T follicular helper cell (primary cell): Measurements from ENCODE around the gene ATOH8.

ENCODE experiments used
- DNase-seq: peaks from one replicate; pipeline ENCODE4 v3.0.0-alpha.2; 2020; ENCODE audit warnings: low read depth

The ATOH8 gene

GRCh38 chr2:85770786-85771409, 17.1 kb downstream of the ATOH8 start:
- DNase-seq, result no peak

GRCh38 chr2:85771486-85771885, 17.7 kb downstream of the ATOH8 start:
- DNase-seq, result no peak

DNA sequence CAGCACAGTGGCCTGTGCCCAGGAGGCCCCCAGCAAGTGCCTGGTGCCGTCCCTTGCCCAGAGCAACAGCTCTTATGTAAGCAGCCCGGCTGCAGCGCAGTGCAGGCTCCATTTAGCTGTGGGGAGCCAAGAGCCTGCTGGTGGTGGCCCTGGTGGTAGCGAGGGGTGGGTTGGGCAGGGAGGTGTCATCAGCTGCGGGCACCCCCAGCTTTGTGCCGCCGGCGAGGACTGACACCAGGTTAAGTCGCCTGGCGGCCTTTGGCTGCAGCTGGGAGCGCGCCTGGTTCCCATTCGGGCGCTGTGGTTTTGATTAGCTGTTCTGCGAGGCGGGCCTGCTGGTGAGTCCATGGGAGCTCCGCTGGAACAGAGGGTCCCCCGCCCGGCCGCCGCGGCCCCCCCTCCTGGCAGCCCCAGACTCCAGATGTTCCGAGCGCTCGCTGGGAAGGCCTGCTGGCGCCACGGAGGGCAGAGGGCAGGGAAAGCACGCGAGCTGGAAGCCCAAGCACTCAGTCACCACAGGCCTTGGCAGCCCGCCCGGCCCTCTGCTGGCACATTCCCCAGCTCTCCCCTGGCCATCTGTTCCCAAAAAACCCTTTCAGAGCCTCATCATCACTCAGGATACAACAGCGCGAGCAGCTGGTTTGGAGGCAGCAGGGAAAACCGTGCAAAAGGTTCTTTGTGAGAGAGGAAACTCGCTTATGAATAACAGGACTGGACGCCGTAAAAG, 18.4 kb downstream of the ATOH8 start:
- DNase-seq, result no peak

GRCh38 chr2:85772841-85773491, 19.2 kb downstream of the ATOH8 start:
- DNase-seq, result no peak

- no peak for DNase-seq
Observed at GRCh38 chr2:85773692-85774091, 19.9 kb downstream of the ATOH8 start.

- DNase-seq, result no peak
Observed at GRCh38 chr2:85774126-85774978, 20.6 kb downstream of the ATOH8 start.

GRCh38 chr2:85775406-85776381, 21.9 kb downstream of the ATOH8 start:
- no peak for DNase-seq

DNA sequence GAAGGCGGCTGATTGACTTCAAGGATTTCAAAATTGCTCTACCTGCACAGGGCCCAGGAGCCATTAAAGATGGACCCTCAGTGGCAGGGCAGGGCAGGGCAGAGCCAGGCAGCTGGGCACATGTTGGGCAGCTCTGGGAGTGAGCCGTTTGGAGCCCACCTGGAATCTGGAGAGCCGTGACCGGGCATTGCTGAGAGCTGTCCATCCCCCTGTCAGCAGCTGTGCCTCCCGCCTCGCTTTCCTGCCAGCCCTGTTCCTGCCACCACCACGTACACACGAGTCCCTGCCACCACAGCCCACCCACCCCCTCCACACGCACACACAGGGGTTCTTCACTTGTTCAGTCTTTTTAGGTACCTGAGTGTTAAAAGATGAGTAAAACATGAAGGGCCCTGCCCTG, 22.9 kb downstream of the ATOH8 start:
- no peak for DNase-seq

GRCh38 chr2:85777441-85777861, 23.7 kb downstream of the ATOH8 start:
- DNase-seq, result no peak

GRCh38 chr2:85778646-85779379, 25.0 kb downstream of the ATOH8 start:
- DNase-seq, result no peak

DNA sequence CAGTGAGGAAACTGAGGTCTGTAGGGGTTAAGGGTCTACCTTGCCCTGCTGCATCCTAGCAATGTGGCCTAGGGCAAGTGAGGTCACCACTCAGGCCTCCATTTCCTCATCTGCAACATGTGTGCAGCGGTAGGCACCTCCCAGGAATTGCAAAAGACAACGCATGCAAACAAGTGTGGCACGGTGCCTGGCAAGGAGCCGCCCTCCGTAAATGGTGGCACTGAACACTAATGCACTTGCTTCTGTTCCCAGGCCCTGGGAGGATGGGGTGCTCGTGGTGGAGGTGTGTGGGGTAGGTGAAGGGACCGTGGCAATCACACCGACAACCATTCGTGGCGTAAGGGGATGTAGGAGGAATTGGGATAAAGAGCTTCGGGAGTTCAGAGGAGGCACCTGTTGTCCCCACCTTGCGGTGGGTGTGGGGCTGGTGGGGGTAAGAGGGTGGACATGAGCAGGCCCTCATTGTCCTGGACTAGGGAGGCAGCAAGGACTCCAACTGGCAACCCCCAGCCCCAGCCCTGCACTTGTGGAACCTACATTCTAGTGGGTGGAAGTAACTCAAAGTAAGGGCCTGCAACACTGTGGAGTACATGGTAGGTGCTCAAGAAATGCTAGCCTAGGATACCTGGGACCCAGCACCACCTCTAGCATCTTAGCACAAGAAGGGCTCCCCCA, 26.0 kb downstream of the ATOH8 start:
- no peak for DNase-seq

DNA sequence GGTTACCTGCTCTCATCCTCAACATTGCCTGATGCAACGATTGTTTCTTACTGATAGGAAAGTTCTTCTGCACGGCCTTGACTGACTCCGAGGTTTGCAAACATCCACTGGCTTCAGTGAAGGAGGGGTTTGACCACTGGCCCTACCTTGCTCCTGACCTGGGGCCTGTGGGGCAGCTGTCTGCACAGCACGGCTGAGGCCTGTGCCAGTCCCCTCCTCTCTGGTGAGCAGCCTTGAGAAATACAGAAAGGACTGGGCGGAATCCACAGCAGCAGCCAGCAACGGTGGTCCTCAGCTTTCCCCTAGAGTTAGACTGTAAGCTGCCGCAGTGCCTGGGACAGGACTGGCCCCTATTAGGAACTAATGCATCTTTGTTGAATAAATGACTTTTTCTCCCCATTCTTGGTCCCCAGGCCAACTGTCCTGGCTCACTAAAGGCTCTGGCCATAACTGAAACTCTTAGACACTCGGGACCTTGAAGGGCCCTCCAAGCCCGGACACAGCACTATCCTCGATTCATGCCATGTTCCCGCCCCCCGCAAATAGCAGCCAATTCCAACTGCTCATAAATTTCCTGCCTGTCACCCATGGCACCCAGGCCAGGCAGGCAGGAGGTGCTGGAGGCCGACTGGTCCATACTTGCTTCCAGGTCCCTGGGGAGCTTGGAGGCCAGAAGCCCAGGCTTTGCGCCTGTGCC, 26.7 kb downstream of the ATOH8 start:
- no peak for DNase-seq

- no peak for DNase-seq
Observed at GRCh38 chr2:85781013-85781332, 27.2 kb downstream of the ATOH8 start.

- DNase-seq, result no peak
Observed at GRCh38 chr2:85783796-85784195, 30.0 kb downstream of the ATOH8 start.

DNA sequence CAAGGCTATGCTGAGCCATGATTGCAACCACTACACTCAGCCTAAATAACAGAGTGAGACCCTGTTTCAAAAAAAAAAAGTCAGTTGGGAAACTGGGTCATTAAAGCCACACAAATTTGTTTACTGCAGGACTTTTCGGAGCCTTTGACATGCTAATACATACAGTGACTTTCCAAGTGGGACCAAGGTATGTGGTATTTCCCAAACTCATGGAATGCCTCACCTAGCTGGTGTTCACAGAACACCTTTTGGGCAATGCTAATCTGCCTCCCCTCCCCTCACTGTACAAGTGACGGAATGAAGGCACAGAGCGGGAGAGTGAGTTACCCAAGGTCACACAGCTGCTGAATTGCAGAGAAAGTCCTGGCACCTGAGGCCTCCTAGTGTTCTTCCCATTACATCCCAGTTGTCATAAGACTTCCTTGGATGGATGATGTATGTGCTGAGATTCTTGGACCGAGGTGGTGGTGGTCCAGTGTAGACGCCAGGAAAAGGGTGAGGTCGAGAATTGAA, 30.7 kb downstream of the ATOH8 start:
- no peak for DNase-seq

GRCh38 chr2:85785027-85785822, 31.4 kb downstream of the ATOH8 start:
- no peak for DNase-seq

GRCh38 chr2:85785871-85786270, 32.1 kb downstream of the ATOH8 start:
- no peak for DNase-seq

DNA sequence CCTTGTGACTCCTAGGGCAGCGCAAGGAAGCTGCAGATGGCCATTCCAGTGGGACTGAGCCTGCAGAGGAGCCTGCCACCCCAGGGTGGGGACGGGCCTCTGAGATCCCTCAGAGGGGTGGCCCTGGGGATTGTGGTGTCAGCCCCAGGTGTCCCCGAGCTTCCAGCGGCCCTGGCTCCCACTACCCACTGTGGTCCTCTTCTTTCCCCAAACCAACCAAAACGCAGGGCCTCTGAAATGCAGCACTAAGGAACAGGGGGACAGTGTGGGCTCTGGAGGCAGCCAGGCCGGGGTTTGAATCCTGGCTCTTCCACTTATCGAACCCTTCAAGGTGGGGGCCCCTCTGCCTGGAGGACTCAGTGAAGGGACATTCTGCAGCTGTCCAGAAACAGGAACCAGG, 32.7 kb downstream of the ATOH8 start:
- no peak for DNase-seq
